Brain microvascular endothelial cell (primary cell): ENCODE measurements around the gene TPPP.

Experiments
- DNase-seq: peaks from one replicate; pipeline ENCODE4 v3.0.0-alpha.2; 2020
- H3K27ac ChIP-seq: fragments of 250-450 bp; sonication (Bioruptor Pico); 2 replicates; pipeline ENCODE4 v1.5.1; 2020; ENCODE audit warnings: mild to moderate bottlenecking, moderate library complexity
- H3K27me3 ChIP-seq: fragments of 250-450 bp; sonication (Bioruptor Pico); replicated peaks from 2 replicates; pipeline ENCODE4 v1.5.1; 2020; ENCODE audit warnings: mild to moderate bottlenecking
- H3K36me3 ChIP-seq: fragments of 250-450 bp; sonication (Bioruptor Pico); replicated peaks from 2 replicates; pipeline ENCODE4 v1.5.1; 2020; ENCODE audit warnings: mild to moderate bottlenecking
- H3K4me3 ChIP-seq: 2 replicates; pipeline ENCODE4 v1.5.1; 2011; ENCODE audit warnings: low read depth, mild to moderate bottlenecking, control low read depth, low read length, moderate library complexity
- CTCF ChIP-seq: IDR thresholded peaks from 2 replicates; pipeline ENCODE4 v1.5.1; 2011; ENCODE audit warnings: low read depth, mild to moderate bottlenecking, moderate library complexity, low read length, control low read depth, inconsistent platforms; ENCODE audit errors: missing control alignments
- in situ Hi-C: cut with HindIII; loops from 2 replicates; pipeline ENCODE4 v1.10.0; 2017; ENCODE audit warnings: low sequenced_read_pairs, low pct_ligation_motif_present

The TPPP gene

DNA sequence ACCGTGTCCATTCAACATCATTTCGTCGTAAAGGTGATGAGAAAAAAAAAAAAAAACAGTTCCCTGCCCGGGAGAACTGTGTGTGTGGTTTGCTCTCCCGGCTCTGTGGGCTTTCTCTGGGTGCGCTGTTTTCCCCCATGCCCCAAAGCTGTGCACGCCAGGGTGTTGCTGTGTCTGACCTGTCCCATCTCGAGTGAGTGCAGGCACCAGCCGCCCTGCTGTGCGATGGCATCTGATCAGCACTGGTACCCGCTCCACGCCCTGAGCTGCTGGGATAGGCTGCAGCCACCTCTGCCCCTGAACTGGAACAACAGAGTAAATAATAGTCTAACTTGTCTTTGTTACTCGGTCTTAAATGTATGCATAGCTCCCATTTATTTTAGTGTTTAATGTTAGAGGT lies 47.7 kb downstream of the TPPP start:
- no peaks in the 10 kb centered on the region for H3K27me3 ChIP-seq
- no peak for TF ChIP-seq CTCF
- H3K4me3 ChIP-seq: no peak overlapping the region
- no peak overlapping the region for H3K27ac ChIP-seq
- peaks cover 11% of the 10 kb centered on the region for H3K36me3 ChIP-seq
- in situ Hi-C loops: no loop called here
- DNase-seq: no peak

DNA sequence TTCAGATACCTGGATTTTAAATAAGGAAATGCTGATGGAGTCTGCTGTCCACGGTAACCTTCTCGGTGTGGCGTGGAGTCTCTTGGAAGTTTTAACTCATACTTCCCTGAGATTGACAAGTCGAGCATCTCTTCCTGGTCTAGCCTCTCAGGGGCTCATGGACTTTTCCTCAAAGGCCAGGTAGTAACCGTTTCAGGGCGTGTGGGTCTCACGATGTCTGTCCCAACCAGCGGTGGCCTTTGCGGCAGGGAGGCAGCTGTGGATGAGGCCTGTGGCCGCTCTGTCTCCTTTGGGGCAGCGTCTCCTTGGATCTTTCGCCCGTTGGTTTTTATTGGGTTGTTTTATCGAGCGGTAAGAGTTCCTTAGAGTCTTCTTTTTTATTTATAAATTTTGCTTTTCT lies 48.2 kb downstream of the TPPP start:
- no peak overlapping the region for H3K4me3 ChIP-seq
- no peak for TF ChIP-seq CTCF
- no peak overlapping the region for H3K27ac ChIP-seq
- H3K27me3 ChIP-seq: no peaks in the 10 kb centered on the region
- peaks cover 12% of the 10 kb centered on the region for H3K36me3 ChIP-seq
- no peak for DNase-seq
- in situ Hi-C loops: no loop called here

DNA sequence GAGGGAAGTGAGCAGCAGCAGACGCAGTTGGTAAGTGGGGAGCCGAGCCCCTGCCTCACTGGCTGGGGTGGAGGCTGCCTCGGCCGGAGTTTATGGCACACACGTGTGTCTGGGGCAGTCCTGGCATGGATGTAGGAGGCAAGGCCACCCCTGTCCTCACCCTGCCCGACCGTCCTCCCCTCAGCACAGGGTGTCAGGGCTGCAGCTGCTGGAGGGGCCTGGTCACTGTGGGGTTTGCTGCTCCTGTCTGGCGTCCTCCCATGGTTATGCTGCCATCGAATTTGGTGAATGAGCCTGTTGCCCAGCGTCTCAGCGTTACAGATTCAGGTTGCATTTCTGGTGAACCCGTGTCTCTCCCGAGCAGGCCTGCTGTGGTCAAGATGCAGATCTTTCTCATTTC lies 48.6 kb downstream of the TPPP start:
- no peak overlapping the region for H3K4me3 ChIP-seq

GRCh38 chr5:643811-644271 lies 49.3 kb downstream of the TPPP start:
- no peak for TF ChIP-seq CTCF
- Histone ChIP-seq H3K4me3 (no peak overlapping the region), H3K27me3 (no peaks in the 10 kb centered on the region), H3K36me3 (peaks cover 12% of the 10 kb centered on the region), H3K27ac (no peak overlapping the region)
- in situ Hi-C loops: no loop called here
- DNase-seq: no peak

More for the DNA sequence above, 48.6 kb downstream of the TPPP start:
- no peak for TF ChIP-seq CTCF
- in situ Hi-C loops: no loop called here
- peaks cover 12% of the 10 kb centered on the region for H3K36me3 ChIP-seq
- H3K27ac ChIP-seq: no peak overlapping the region
- DNase-seq: no peak
- no peaks in the 10 kb centered on the region for H3K27me3 ChIP-seq

GRCh38 chr5:643351-643801 lies 49.8 kb downstream of the TPPP start:
- in situ Hi-C loops: no loop called here
- no peak for DNase-seq
- Histone ChIP-seq H3K36me3 (peaks cover 12% of the 10 kb centered on the region), H3K4me3 (no peak overlapping the region), H3K27ac (no peak overlapping the region), H3K27me3 (no peaks in the 10 kb centered on the region)
- TF ChIP-seq CTCF: no peak

- no peak for DNase-seq
- TF ChIP-seq CTCF: no peak
- H3K36me3 ChIP-seq: peaks cover 7% of the 10 kb centered on the region
- H3K4me3 ChIP-seq: no peak overlapping the region
- H3K27me3 ChIP-seq: no peaks in the 10 kb centered on the region
- H3K27ac ChIP-seq: no peak overlapping the region
- in situ Hi-C loops: no loop called here
These were observed 50.7 kb downstream of the TPPP start for GRCh38 chr5:642481-642880.
